ENCODE results near the gene HMOX2.

GRCh38 chr16:4556112-4556511 is 79.9 kb downstream of the HMOX2 start, which contains the start of gene C16orf96:
- no peak for TF ChIP-seq CTCF (IDR thresholded peaks at IDR 0.05)
- no peak for TF ChIP-seq POLR2A (IDR thresholded peaks at IDR 0.05)
